ENCODE results near the gene MTHFSD.

The MTHFSD gene

GRCh38 chr16:86550281-86550680 is 4.8 kb downstream of the MTHFSD start:
- DNase-seq, result no peak

- DNase-seq, result no peak
These were observed 5.2 kb downstream of the MTHFSD start for GRCh38 chr16:86549893-86550190.

- no peak for DNase-seq
These were observed 5.8 kb downstream of the MTHFSD start for GRCh38 chr16:86549076-86549892.

GRCh38 chr16:86547286-86547685 is 7.7 kb downstream of the MTHFSD start:
- no peak for DNase-seq

- DNase-seq, result no peak
These were observed 8.4 kb downstream of the MTHFSD start for GRCh38 chr16:86546638-86547013.

- DNase-seq, result no peak
These were observed 8.9 kb downstream of the MTHFSD start for GRCh38 chr16:86545954-86546637.

- no peak for DNase-seq
These were observed 9.6 kb downstream of the MTHFSD start for GRCh38 chr16:86545481-86545880.

GRCh38 chr16:86542756-86543750 is 12.0 kb downstream of the MTHFSD start:
- no peak for DNase-seq

GRCh38 chr16:86541560-86541959 is 13.5 kb downstream of the MTHFSD start:
- no peak for DNase-seq

- no peak for DNase-seq
These were observed 14.1 kb downstream of the MTHFSD start for GRCh38 chr16:86540894-86541293.

GRCh38 chr16:86538196-86538780 is 16.7 kb downstream of the MTHFSD start:
- DNase-seq, result no peak

- DNase-seq, result peak in 4 of 51 donors; percentile 8 to 20 (median 15)
These were observed 17.5 kb downstream of the MTHFSD start for GRCh38 chr16:86537486-86537885.

- DNase-seq, result no peak
These were observed 18.4 kb downstream of the MTHFSD start for GRCh38 chr16:86536621-86537020.

GRCh38 chr16:86534779-86535615 is 20.0 kb downstream of the MTHFSD start:
- DNase-seq, result peak in 37 of 51 donors; percentile 15 to 76 (median 54)

GRCh38 chr16:86533767-86534351 is 21.2 kb downstream of the MTHFSD start:
- peak in 13 of 51 donors; percentile 8 to 59 (median 36) for DNase-seq

GRCh38 chr16:86533076-86533475 is 22.0 kb downstream of the MTHFSD start:
- DNase-seq, result no peak

- no peak for DNase-seq
These were observed 22.6 kb downstream of the MTHFSD start for GRCh38 chr16:86532526-86532815.

- no peak for DNase-seq
These were observed 23.2 kb downstream of the MTHFSD start for GRCh38 chr16:86531641-86532525.

GRCh38 chr16:86531191-86531545 is 23.9 kb downstream of the MTHFSD start:
- peak in 49 of 51 donors; percentile 14 to 93 (median 78) for DNase-seq
